GM12874 (cell line): ENCODE data around the gene SCAMP5.

ENCODE experiments used
- TF ChIP-seq, protein P1 (sequence below): IDR thresholded peaks from 2 replicates; pipeline ENCODE4 v1.5.1; 2011; ENCODE audit warnings: low read depth, mild to moderate bottlenecking, control low read depth, low read length, moderate library complexity; ENCODE audit not compliant: insufficient read depth

The SCAMP5 gene

GRCh38 chr15:74961616-74962015, 33.7 kb upstream of the SCAMP5 start:
- TF ChIP-seq, protein P1, sequence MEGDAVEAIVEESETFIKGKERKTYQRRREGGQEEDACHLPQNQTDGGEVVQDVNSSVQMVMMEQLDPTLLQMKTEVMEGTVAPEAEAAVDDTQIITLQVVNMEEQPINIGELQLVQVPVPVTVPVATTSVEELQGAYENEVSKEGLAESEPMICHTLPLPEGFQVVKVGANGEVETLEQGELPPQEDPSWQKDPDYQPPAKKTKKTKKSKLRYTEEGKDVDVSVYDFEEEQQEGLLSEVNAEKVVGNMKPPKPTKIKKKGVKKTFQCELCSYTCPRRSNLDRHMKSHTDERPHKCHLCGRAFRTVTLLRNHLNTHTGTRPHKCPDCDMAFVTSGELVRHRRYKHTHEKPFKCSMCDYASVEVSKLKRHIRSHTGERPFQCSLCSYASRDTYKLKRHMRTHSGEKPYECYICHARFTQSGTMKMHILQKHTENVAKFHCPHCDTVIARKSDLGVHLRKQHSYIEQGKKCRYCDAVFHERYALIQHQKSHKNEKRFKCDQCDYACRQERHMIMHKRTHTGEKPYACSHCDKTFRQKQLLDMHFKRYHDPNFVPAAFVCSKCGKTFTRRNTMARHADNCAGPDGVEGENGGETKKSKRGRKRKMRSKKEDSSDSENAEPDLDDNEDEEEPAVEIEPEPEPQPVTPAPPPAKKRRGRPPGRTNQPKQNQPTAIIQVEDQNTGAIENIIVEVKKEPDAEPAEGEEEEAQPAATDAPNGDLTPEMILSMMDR, result no peak

DNA sequence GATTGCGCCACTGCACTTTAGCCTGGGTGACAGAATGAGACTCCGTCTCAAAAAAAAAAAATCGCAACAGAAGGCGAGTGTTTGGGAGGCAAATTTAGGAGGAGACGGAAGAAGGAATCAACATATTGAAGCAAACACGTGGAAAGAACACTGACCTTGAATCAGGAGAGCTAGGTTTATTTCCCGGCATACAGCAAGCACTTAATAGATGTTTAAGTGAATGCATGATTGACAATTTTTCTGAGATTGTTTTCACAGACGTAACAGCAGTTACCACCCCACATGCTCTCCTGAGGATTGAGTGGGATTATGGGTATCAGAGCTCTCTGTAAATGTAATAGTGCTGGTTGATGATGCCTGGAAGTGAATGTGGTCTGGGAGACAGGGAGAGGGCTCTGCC, 33.1 kb upstream of the SCAMP5 start:
- TF ChIP-seq, protein P1, result no peak

DNA sequence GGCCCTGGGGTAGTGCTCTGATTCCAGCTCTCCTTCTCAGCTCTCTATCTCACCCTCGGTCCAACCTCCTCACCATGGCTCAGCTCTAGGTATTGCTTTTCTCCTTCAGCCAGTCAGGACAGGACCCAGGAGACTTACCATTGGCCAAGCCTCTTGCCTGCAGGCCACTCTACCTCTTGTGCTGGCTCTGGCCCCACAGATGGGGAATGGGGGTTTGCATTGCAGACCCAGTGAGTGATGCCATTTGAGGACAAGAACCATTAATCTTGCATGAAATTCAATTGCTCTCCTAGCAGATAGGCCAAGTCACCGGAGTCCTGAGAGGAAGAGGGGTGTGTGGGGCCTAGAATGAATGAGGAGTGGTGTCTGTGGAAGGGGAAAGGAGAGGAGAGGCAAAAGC, 32.7 kb upstream of the SCAMP5 start:
- TF ChIP-seq, protein P1, result no peak

DNA sequence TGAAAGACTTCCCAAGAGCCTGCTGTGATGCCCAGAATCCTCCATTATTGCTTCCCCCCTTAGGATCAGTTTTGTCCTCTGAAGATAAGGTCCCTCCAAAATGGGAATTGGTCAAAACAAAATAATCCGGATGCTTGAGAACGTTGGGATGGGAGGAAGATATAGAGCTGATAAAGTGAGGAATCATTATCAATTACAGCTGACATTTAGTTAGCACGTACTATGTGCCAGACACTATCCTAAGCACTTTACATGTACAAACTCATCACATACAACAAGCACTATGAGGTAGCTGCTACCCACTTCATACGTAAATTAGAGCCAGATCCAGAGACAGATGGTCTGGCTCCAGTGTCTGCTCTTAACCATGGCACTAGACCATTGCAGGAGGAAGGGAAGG, 32.1 kb upstream of the SCAMP5 start:
- TF ChIP-seq, protein P1, result no peak

- TF ChIP-seq, protein P1, result no peak
Measured at GRCh38 chr15:74964794-74965193, 30.6 kb upstream of the SCAMP5 start.

- TF ChIP-seq, protein P1, result no peak
Measured at GRCh38 chr15:74967670-74968069, 27.7 kb upstream of the SCAMP5 start.

DNA sequence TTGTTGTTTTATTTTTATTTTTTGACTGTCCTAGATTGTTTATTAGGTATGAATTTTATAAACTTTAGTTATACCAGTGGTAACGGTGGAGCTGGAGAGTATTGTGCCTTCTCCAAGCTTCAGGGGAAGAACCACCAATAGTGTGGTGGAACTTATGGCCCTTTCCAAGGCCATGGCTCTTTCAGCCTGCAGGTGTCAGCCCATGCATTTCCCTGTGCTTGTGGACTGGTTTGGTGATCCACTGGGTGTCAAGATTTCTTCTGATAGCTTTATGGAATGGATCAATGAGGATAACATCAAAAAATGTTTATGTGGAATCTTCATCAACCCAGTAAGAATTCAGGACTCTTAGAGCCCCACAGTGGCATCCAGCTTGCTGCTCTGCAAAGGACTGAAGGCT, 19.2 kb upstream of the SCAMP5 start:
- TF ChIP-seq, protein P1, result no peak

DNA sequence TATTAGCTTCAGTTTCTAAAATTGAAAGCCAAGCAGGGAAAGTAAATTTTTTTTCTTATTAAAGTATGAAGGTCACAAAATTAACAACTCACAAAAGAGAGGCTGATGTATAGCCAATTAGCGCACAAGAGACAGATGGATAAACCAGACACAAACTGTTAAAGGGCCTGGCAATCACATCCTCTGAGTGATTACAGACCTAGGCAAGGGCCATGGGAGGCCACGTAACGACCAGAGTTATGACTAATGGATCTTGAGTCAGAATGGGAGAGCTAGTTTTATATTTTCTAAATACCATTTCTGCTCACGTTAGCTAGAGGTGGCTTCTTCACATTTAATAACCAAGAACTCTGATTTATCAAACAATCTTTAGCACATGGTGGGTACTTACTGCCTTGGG, 17.8 kb upstream of the SCAMP5 start:
- TF ChIP-seq, protein P1, result no peak
